Liver (tissue), 9 donors: Measurements from ENCODE around the gene ING1. TPM values are rescaled to one million over a fixed set of nuclear protein-coding genes. Genes with fewer than 3 reads are reported as not detected.

Experiments used
- DNase-seq: peaks from one replicate; pipeline ENCODE4 v3.0.0-alpha.2; 2017; ENCODE audit warnings: low spot score
- H3K27ac ChIP-seq, 2 donors: one replicate each; pipeline ENCODE4 v1.7.0; 2013; ENCODE audit warnings: inconsistent platforms in 2 of 2, low read length in 2 of 2, control low read depth in 1 of 2, low read depth in 1 of 2, mild to moderate bottlenecking in 1 of 2
- H3K27me3 ChIP-seq, 4 donors: one replicate each; pipeline versions ENCODE4 v1.6.1 to v1.7.0; 2013; ENCODE audit warnings: low read length in 3 of 4, inconsistent platforms in 1 of 4, mild to moderate bottlenecking in 1 of 4, moderate library complexity in 1 of 4; ENCODE audit not compliant: control insufficient read depth in 4 of 4, insufficient read depth in 4 of 4
- H3K36me3 ChIP-seq, 4 donors: one replicate each; pipeline versions ENCODE4 v1.6.1 to v1.7.0; 2013; ENCODE audit warnings: low read length in 3 of 4, mild to moderate bottlenecking in 3 of 4, low read depth in 1 of 4, moderate library complexity in 1 of 4; ENCODE audit not compliant: control insufficient read depth in 4 of 4, insufficient read depth in 3 of 4
- H3K4me1 ChIP-seq, 4 donors: one replicate each; pipeline versions ENCODE4 v1.6.1 to v1.7.0; 2013; ENCODE audit warnings: low read length in 3 of 4, mild to moderate bottlenecking in 3 of 4, moderate library complexity in 1 of 4; ENCODE audit not compliant: control insufficient read depth in 4 of 4, insufficient read depth in 4 of 4
- H3K4me3 ChIP-seq, 3 donors: one replicate each; pipeline versions ENCODE4 v1.6.1 to v1.7.0; 2013; ENCODE audit warnings: low read length in 3 of 3, control low read depth in 1 of 3, low read depth in 1 of 3, mild to moderate bottlenecking in 1 of 3
- H3K9ac ChIP-seq, 2 donors: one replicate each; pipeline ENCODE4 v1.7.0; 2013; ENCODE audit warnings: low read length in 2 of 2, mild to moderate bottlenecking in 2 of 2, moderate library complexity in 2 of 2, control low read depth in 1 of 2, low read depth in 1 of 2
- H3K9me3 ChIP-seq, 4 donors: one replicate each; pipeline versions ENCODE4 v1.6.1 to v1.7.0; 2013; ENCODE audit warnings: low read length in 3 of 4; ENCODE audit not compliant: control insufficient read depth in 4 of 4
- CTCF ChIP-seq: fragments of 150-350 bp; IDR thresholded peaks from 2 replicates; pipeline ENCODE4 v1.5.1; 2017; ENCODE audit warnings: improper control_type of control experiment, low read depth, low read length; ENCODE audit not compliant: missing input control
- EGR1 ChIP-seq, 2 donors: IDR thresholded peaks; 2 replicates each; pipeline ENCODE4 v1.6.1; 2016 to 2018; ENCODE audit warnings: antibody characterized with exemption in 2 of 2, low read depth in 2 of 2
- FOXA1 ChIP-seq: IDR thresholded peaks from 2 replicates; pipeline ENCODE4 v1.6.1; 2016; ENCODE audit warnings: antibody characterized with exemption
- HNF4A ChIP-seq, 2 donors: conservative IDR thresholded peaks; 2 replicates each; pipeline ENCODE4 v1.6.1; 2016; ENCODE audit warnings: antibody characterized with exemption in 2 of 2, mild to moderate bottlenecking in 2 of 2
- NR2F2 ChIP-seq: IDR thresholded peaks from 2 replicates; pipeline ENCODE4 v1.6.1; 2016; ENCODE audit warnings: antibody characterized with exemption
- REST ChIP-seq: IDR thresholded peaks from 2 replicates; pipeline ENCODE4 v1.6.1; 2016; ENCODE audit warnings: antibody characterized with exemption, mild to moderate bottlenecking
- RXRA ChIP-seq, 2 donors: IDR thresholded peaks; 2 replicates each; pipeline ENCODE4 v1.6.1; 2017 to 2018; ENCODE audit warnings: antibody characterized with exemption in 2 of 2, mild to moderate bottlenecking in 1 of 2
- SP1 ChIP-seq: IDR thresholded peaks from 2 replicates; pipeline ENCODE4 v1.6.1; 2018; ENCODE audit warnings: antibody characterized with exemption, mild to moderate bottlenecking
- TAF1 ChIP-seq: conservative IDR thresholded peaks from 2 replicates; pipeline ENCODE4 v1.6.1; 2016; ENCODE audit warnings: antibody characterized with exemption, mild to moderate bottlenecking
- ZBTB33 ChIP-seq: IDR thresholded peaks from 2 replicates; pipeline ENCODE4 v1.6.1; 2016; ENCODE audit warnings: antibody characterized with exemption
- WGBS: extraction: QIAGEN DNeasy Blood & Tissue Kit; methylation state at CpG from one replicate; pipeline ENCODE4 v1.1.7; 2013; 5-methylcytosine and 5-hydroxymethylcytosine counted together
- polyA plus RNA-seq, 2 donors: library from polyadenylated mRNA; stranded (reverse) in 1 of 2; unstranded in 1 of 2; fragments of 200-250 nt in 1 of 2; fragments of >200 nt in 1 of 2; fragmentation: Nextera tagmentation in 1 of 2; extraction: Ambion mirVana in 1 of 2; gene quantifications; one replicate each; pipeline versions ENCODE4 v1.2.1 to v1.2.3, GENCODE V29; 2013 to 2015
- total RNA-seq, 2 donors: library from RNA; depleted of rRNA; stranded (reverse); fragments of >200 nt; gene quantifications; one replicate each; pipeline ENCODE4 v1.2.3, GENCODE V29; 2014
- donor health status: healthy.
- donor health status: healthy.
- donor health status: healthy.
- donor health status: healthy.
- donor health status: healthy.

Gene ING1
- total and polyA plus RNA-seq, 4 donors = 7.5 to 14.1 (median 9.1) TPM

- no peaks in the 10 kb centered on the region for H3K9me3 ChIP-seq
- H3K4me1 ChIP-seq = no peaks in the 10 kb centered on the region
- H3K27ac ChIP-seq = no peak overlapping the region
- DNase-seq = no peak
- TF ChIP-seq ZBTB33 = no peak
- TF ChIP-seq FOXA1 = no peak
- no peak for TF ChIP-seq TAF1
- no peak for TF ChIP-seq HNF4A (conservative IDR thresholded peaks at IDR 0.05)
- no peak for TF ChIP-seq EGR1 (IDR thresholded peaks at IDR 0.05; ENCODE audit: low read depth in 2 of 2)
- TF ChIP-seq SP1 = no peak
- no peak for TF ChIP-seq CTCF
- TF ChIP-seq REST = no peak
- no peaks in the 10 kb centered on the region for H3K27me3 ChIP-seq
- no peak overlapping the region for H3K4me3 ChIP-seq
- no peak overlapping the region for H3K9ac ChIP-seq
- no peaks in the 10 kb centered on the region for H3K36me3 ChIP-seq
These were observed 24.1 kb downstream of the ING1 start for GRCh38 chr13:110737555-110737954.

- H3K4me1 ChIP-seq = no peaks in the 10 kb centered on the region
- H3K36me3 ChIP-seq = no peaks in the 10 kb centered on the region
- DNase-seq = no peak
- no peak overlapping the region for H3K9ac ChIP-seq
- H3K4me3 ChIP-seq = no peak overlapping the region
- H3K27me3 ChIP-seq = no peaks in the 10 kb centered on the region
- 81% methylated on average over 1 of the region's 1 CpG for WGBS
- no peak for TF ChIP-seq RXRA (IDR thresholded peaks at IDR 0.05)
- no peak for TF ChIP-seq NR2F2
- H3K9me3 ChIP-seq = peaks cover 0 to 2% (median 0%) of the 10 kb centered on the region in 4 donors
- H3K27ac ChIP-seq = no peak overlapping the region
These were observed 30.2 kb downstream of the ING1 start for GRCh38 chr13:110743687-110744086.

- Histone ChIP-seq H3K9ac (no peak overlapping the region), H3K4me3 (no peak overlapping the region), H3K27ac (no peak overlapping the region), H3K27me3 (no peaks in the 10 kb centered on the region), H3K9me3 (peaks cover 0 to 2% (median 0%) of the 10 kb centered on the region in 4 donors), H3K36me3 (no peaks in the 10 kb centered on the region), H3K4me1 (no peaks in the 10 kb centered on the region)
- no peak for TF ChIP-seq RXRA (IDR thresholded peaks at IDR 0.05)
- no peak for TF ChIP-seq ZBTB33
- 66% methylated on average over 1 of the region's 1 CpG for WGBS
- DNase-seq = no peak
These were observed 32.9 kb downstream of the ING1 start for GRCh38 chr13:110746438-110746837.
